Measurements from ENCODE around the gene STUB1.

STUB1 gene

DNA sequence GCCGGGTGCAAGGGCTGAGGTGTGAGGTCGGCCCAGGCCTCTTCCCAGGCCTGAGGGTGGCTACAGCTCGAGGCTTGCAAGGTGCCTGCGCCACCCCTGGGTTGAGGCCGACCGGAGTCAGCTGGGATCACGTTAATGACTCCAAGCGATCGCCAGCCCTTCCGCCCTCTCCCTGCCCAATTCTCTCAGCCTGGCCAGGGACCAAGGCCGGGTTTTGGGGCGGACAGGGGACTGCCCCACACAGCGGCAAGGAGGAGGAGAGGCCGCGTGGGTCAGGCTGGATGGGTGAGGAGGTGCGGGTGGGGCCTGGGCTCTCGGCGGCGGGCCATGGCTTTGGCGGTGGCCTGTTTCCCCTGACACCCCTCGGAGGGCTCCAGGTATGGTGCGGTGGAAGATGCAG is 13.2 kb downstream of the STUB1 start:
- H3K27me3 ChIP-seq = peaks cover 74% of the 10 kb centered on the region
- no peak overlapping the region for H3K27ac ChIP-seq
- peaks cover 31% of the 10 kb centered on the region for H4K20me1 ChIP-seq
- TF ChIP-seq Cebpa-rat (IDR thresholded peaks at IDR 0.05) = no peak
- H3K4me3 ChIP-seq = peak overlapping the region; percentile 60
- H3K4me1 ChIP-seq = peaks cover 48% of the 10 kb centered on the region
- H3K4me2 ChIP-seq = peak overlapping the region; percentile 98
- H3K36me3 ChIP-seq = no peaks in the 10 kb centered on the region
- H3K9ac ChIP-seq = no peak overlapping the region
- H3K9me3 ChIP-seq = no peaks in the 10 kb centered on the region

DNA sequence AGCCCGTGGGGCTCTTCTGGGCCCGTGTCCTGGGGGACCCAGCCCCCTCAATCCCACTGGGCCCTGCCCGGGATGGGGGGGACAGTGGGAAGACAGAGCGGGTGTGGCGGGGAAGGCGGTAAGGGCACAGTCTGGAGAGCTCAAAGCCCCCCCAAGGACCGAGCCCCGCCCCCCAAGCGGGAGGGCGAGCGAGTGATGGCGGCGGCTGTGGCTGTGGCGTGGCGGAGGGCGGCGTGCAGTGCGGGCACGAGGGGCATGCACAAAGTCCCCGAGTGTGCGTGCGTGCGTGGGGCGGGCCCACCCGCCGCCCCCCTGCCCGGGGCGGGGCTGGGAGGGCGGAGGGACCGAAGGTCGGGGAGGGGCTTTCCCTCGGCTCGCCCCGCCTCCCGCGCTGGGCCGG is 13.6 kb downstream of the STUB1 start:
- Histone ChIP-seq H3K4me2 (peak overlapping the region; percentile 98), H3K36me3 (no peaks in the 10 kb centered on the region), H4K20me1 (peaks cover 35% of the 10 kb centered on the region), H3K27ac (no peak overlapping the region), H3K9ac (no peak overlapping the region), H3K4me3 (peak overlapping the region; percentile 60), H3K27me3 (peaks cover 78% of the 10 kb centered on the region), H3K9me3 (no peaks in the 10 kb centered on the region), H3K4me1 (peaks cover 44% of the 10 kb centered on the region)
- no peak for TF ChIP-seq Cebpa-rat (IDR thresholded peaks at IDR 0.05)

DNA sequence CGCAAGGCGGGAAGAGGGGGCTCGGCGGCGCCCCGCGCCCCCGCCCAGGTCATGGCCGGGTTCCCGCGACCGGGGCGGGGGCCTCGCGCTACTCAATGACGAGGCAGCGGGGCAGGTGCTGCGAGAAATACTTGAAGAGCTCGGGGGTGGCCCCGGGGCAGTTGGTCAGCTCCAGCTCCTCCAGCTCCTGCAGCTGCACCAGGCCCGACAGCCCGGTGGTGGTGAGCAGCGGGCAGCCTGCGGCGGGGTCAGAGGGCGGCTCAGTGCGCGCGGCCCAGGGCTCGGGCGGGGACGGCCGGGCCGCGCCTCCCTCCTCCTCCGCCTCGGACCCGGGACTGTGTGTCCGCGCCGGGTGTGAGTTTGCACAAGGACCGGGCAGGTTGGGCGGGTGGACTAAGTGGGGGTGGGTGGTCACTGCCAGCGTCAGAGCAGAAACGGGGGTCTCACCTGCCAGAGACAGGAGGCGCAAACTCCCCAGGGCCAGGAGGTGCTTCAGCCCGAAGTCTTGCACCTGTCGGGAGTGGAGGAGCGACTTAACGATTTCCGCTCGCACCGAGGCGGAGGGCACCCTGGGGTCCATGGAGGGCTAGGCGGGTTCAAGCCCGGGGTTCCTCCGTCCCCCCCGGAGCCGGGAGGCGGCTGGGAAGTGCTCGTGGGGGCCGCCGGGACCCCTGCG is 14.1 kb downstream of the STUB1 start:
- Histone ChIP-seq H3K27ac (no peak overlapping the region), H3K9me3 (no peaks in the 10 kb centered on the region), H3K9ac (no peak overlapping the region), H3K27me3 (peaks cover 84% of the 10 kb centered on the region), H3K4me2 (peak overlapping the region; percentile 98), H3K4me3 (peak overlapping the region; percentile 60), H3K36me3 (no peaks in the 10 kb centered on the region), H3K4me1 (peaks cover 38% of the 10 kb centered on the region), H4K20me1 (peaks cover 40% of the 10 kb centered on the region)
- TF ChIP-seq Cebpa-rat (IDR thresholded peaks at IDR 0.05) = no peak

GRCh38 chr16:694863-695354 is 14.7 kb downstream of the STUB1 start:
- Histone ChIP-seq H4K20me1 (peaks cover 44% of the 10 kb centered on the region), H3K36me3 (no peaks in the 10 kb centered on the region), H3K27me3 (peaks cover 90% of the 10 kb centered on the region), H3K4me3 (peak overlapping the region; percentile 60), H3K9me3 (no peaks in the 10 kb centered on the region), H3K4me2 (peak overlapping the region; percentile 98), H3K9ac (no peak overlapping the region), H3K27ac (no peak overlapping the region), H3K4me1 (peaks cover 33% of the 10 kb centered on the region)
- no peak for TF ChIP-seq Cebpa-rat (IDR thresholded peaks at IDR 0.05)

DNA sequence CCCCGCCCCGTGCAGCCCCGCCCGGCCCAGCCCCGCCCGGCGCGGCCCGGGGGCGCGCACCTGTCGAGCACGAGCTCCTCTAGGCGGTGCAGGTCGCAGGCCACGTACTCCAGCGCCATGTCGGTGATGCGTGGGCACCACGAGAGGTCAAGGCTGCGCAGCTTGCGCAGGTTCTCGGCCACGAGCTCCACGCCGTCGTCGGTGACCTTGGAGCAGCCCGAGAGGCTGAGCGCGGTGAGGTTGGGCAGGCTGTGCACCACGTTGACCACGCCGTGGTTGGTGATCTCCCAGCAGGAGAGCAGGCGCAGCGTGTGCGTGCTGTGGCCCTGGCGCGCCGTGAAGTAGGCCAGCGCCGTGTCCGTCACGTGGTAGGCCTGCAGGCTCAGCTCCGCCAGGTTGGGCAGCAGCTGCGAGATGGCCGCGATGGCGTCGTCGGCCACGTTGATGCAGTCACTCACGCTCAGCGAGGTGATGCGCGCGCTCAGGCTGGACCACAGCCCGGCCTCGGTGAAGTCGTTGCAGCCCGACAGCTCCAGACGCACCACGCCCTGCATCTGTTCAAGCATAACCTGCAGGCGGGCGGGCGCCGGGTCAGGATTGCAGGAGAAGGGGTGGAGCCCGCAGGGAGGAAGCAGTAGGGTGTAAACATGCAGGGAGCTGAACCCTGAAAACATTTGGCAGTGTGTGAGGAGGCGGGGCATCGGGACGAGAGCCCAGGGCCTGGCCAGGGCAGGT is 15.3 kb downstream of the STUB1 start:
- no peak overlapping the region for H3K27ac ChIP-seq
- peaks cover 32% of the 10 kb centered on the region for H3K4me1 ChIP-seq
- H4K20me1 ChIP-seq = peaks cover 50% of the 10 kb centered on the region
- no peak for TF ChIP-seq Cebpa-rat (IDR thresholded peaks at IDR 0.05)
- peak overlapping the region; percentile 64 for H3K4me3 ChIP-seq
- no peaks in the 10 kb centered on the region for H3K36me3 ChIP-seq
- peak overlapping the region; percentile 98 for H3K4me2 ChIP-seq
- peaks cover 96% of the 10 kb centered on the region for H3K27me3 ChIP-seq
- H3K9me3 ChIP-seq = no peaks in the 10 kb centered on the region
- peak overlapping the region; percentile 35; the same call in 1 of the 2 replicates for H3K9ac ChIP-seq

- Histone ChIP-seq H4K20me1 (peaks cover 76% of the 10 kb centered on the region), H3K27me3 (peaks cover 99% of the 10 kb centered on the region), H3K9ac (no peak overlapping the region), H3K27ac (no peak overlapping the region), H3K4me1 (peaks cover 21% of the 10 kb centered on the region), H3K4me3 (no peak overlapping the region), H3K9me3 (no peaks in the 10 kb centered on the region), H3K4me2 (no peak overlapping the region), H3K36me3 (no peaks in the 10 kb centered on the region)
- TF ChIP-seq Cebpa-rat (IDR thresholded peaks at IDR 0.05) = no peak
Measured at GRCh38 chr16:698911-699671, 18.9 kb downstream of the STUB1 start.

GRCh38 chr16:700684-701584 is 20.7 kb downstream of the STUB1 start:
- H3K27me3 ChIP-seq = peaks cover 99% of the 10 kb centered on the region
- H3K27ac ChIP-seq = no peak overlapping the region
- no peak overlapping the region for H3K9ac ChIP-seq
- peaks cover 6% of the 10 kb centered on the region for H3K4me1 ChIP-seq
- H4K20me1 ChIP-seq = peaks cover 72% of the 10 kb centered on the region
- H3K9me3 ChIP-seq = no peaks in the 10 kb centered on the region
- no peaks in the 10 kb centered on the region for H3K36me3 ChIP-seq
- no peak for TF ChIP-seq Cebpa-rat (IDR thresholded peaks at IDR 0.05)
- H3K4me2 ChIP-seq = no peak overlapping the region
- H3K4me3 ChIP-seq = no peak overlapping the region

GRCh38 chr16:702341-702740 is 22.1 kb downstream of the STUB1 start:
- Histone ChIP-seq H3K4me2 (no peak overlapping the region), H4K20me1 (peaks cover 81% of the 10 kb centered on the region), H3K4me1 (peaks cover 14% of the 10 kb centered on the region; the same call in 1 of the 2 replicates), H3K27ac (no peak overlapping the region), H3K9ac (no peak overlapping the region), H3K36me3 (no peaks in the 10 kb centered on the region), H3K27me3 (peaks cover 100% of the 10 kb centered on the region), H3K4me3 (no peak overlapping the region), H3K9me3 (no peaks in the 10 kb centered on the region)
- no peak for TF ChIP-seq Cebpa-rat (IDR thresholded peaks at IDR 0.05)

- Histone ChIP-seq H3K36me3 (no peaks in the 10 kb centered on the region), H3K27ac (no peak overlapping the region), H3K4me3 (no peak overlapping the region), H3K27me3 (peaks cover 100% of the 10 kb centered on the region), H3K9ac (no peak overlapping the region), H3K4me1 (peaks cover 14% of the 10 kb centered on the region; the same call in 1 of the 2 replicates), H3K9me3 (no peaks in the 10 kb centered on the region), H4K20me1 (peaks cover 89% of the 10 kb centered on the region), H3K4me2 (no peak overlapping the region)
- no peak for TF ChIP-seq Cebpa-rat (IDR thresholded peaks at IDR 0.05)
Measured at GRCh38 chr16:703406-703805, 23.2 kb downstream of the STUB1 start.

Data from BLaER1 (cell line).